Thoracic aorta (tissue), 2 donors: ENCODE data around the gene BCL11A. TPM values are rescaled to one million over a fixed set of nuclear protein-coding genes. Genes with fewer than 3 reads are reported as not detected.

ENCODE experiments used
- ATAC-seq: fragments of 150-250 bp; one replicate; pipeline ENCODE4 v1.8.0; 2017; ENCODE audit warnings: low read depth; ENCODE audit not compliant: insufficient number of reproducible peaks, low FRiP score
- DNase-seq: peaks from one replicate; pipeline ENCODE4 v3.0.0-alpha.2; 2020; ENCODE audit warnings: low spot score
- H3K27ac ChIP-seq, 2 donors: fragments of 200-600 bp; sonication (generic); 1 replicate in 1 of 2; 2 replicates in 1 of 2; pipeline ENCODE4 v1.5.1; 2016; ENCODE audit warnings: mild to moderate bottlenecking in 2 of 2, moderate library complexity in 2 of 2
- H3K27me3 ChIP-seq: fragments of 200-600 bp; sonication (generic); replicated peaks from 2 replicates; pipeline ENCODE4 v1.6.0; 2016; ENCODE audit warnings: mild to moderate bottlenecking; ENCODE audit not compliant: insufficient read depth
- H3K36me3 ChIP-seq: fragments of 200-600 bp; sonication (generic); one replicate; pipeline ENCODE4 v1.5.1; 2016
- H3K4me1 ChIP-seq, 2 donors: fragments of 200-600 bp; sonication (generic); 1 replicate in 1 of 2; 2 replicates in 1 of 2; pipeline versions ENCODE4 v1.5.1 to v1.6.0; 2016; ENCODE audit warnings: low read depth in 2 of 2, mild to moderate bottlenecking in 1 of 2; ENCODE audit not compliant: control insufficient read depth in 1 of 2
- H3K4me3 ChIP-seq: fragments of 200-600 bp; sonication (generic); 2 replicates; pipeline ENCODE4 v1.5.1; 2016; ENCODE audit warnings: mild to moderate bottlenecking
- H3K9me3 ChIP-seq: fragments of 200-600 bp; sonication (generic); 2 replicates; pipeline ENCODE4 v1.5.1; 2016
- CTCF ChIP-seq: fragments of 200-600 bp; sonication (generic); IDR thresholded peaks from one replicate; pipeline ENCODE4 v1.5.1; 2019; ENCODE audit warnings: antibody characterized with exemption
- total RNA-seq, 2 donors: library from RNA; depleted of rRNA; stranded (reverse); fragments of >200 nt; gene quantifications; one replicate each; pipeline versions ENCODE4 v1.1.0 to v1.2.3, GENCODE V29; 2016

The BCL11A gene
- total RNA-seq, 2 donors from 2014 or later = 0.41 to 0.99 TPM

DNA sequence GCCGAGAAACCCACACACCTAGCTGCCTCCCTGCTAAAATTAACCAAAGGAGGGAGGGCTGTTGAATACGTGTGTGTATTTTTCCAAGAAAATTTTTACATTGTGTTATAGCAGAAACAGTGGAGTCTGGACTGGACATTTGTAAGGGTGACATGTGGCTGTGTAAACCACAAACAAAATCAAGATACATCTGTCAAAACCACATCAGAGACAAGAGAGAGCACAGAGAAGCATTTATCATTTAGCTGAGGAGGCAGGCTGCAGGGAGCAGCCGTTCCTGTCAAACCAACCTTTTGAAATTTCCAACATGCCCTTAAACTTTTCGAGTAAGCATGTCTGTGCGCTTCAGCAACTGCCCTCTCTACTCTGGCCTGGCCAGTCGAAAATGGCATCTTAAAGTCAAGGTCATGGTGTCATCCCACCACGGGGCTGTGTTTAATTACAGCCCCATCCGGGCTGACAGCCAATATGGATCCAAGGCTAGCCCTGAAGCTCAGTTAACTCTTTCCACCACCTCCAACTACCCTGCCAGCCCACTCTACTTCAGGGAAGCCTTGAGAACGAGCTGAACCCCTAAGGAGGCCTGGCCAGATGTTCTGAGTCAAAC is 8.4 kb downstream of the BCL11A start:
- Histone ChIP-seq H3K4me1 (peaks cover 9 to 11% of the 10 kb centered on the region in 2 donors), H3K27me3 (no peaks in the 10 kb centered on the region), H3K36me3 (no peaks in the 10 kb centered on the region), H3K9me3 (no peaks in the 10 kb centered on the region), H3K27ac (no peak overlapping the region), H3K4me3 (no peak overlapping the region)
- no peak for DNase-seq
- ATAC-seq = no peak
- no peak for TF ChIP-seq CTCF

GRCh38 chr2:60544062-60544461 is 9.4 kb downstream of the BCL11A start:
- Histone ChIP-seq H3K27me3 (no peaks in the 10 kb centered on the region), H3K9me3 (no peaks in the 10 kb centered on the region), H3K27ac (no peak overlapping the region), H3K36me3 (no peaks in the 10 kb centered on the region), H3K4me1 (peaks cover 1 to 2% of the 10 kb centered on the region in 2 donors), H3K4me3 (no peak overlapping the region)
- TF ChIP-seq CTCF = no peak
- DNase-seq (no peak), ATAC-seq (no peak)

DNA sequence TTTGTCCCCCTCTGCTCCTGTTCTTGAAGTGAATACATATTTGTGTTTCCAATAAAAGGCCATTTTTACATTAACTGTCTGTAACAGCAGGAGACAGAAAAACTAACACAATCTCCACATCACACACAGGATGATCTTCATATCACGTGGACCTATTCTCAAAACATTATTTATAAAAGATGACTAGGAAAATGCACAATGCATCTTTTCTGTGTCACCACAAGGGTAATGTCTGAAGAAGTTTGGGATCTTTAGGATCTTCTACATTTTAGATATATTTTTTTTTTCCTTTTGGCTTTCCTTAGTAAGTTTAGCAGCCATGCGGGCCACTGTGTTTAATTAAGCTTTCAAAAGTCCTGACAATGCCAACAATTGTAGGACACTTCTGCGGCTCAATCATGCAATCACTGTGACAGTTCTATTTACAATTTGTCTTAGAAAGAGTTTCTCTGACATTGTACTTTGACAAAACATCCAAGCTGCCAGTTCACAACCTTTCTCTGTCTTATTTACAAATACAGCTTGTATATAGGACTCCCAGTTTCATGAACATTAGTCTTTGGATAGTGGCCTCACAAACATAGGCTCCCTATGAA is 12.3 kb downstream of the BCL11A start:
- H3K27ac ChIP-seq = no peak overlapping the region
- TF ChIP-seq CTCF = no peak
- no peaks in the 10 kb centered on the region for H3K36me3 ChIP-seq
- no peaks in the 10 kb centered on the region for H3K4me1 ChIP-seq
- no peaks in the 10 kb centered on the region for H3K27me3 ChIP-seq
- no peak overlapping the region for H3K4me3 ChIP-seq
- H3K9me3 ChIP-seq = no peaks in the 10 kb centered on the region
- DNase-seq (no peak), ATAC-seq (no peak)

DNA sequence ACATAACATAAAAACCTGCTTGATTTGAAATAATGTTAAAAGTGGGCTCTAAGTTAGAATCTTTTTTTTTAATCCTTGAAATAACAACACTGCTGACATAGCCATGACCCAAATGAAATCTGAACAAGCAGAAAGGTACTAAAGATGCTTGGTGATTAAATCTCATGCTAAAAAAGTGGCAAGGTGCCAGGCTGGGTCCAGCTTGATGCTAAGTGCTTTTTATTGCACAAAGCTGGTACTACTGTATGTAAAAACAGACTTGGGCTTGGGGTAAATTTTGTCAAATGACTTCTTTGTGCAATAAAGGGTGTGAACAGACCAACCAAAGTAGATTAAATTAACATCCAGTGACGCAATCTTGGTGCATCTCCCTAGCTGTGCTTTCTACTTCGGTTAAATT is 13.4 kb downstream of the BCL11A start:
- no peaks in the 10 kb centered on the region for H3K9me3 ChIP-seq
- no peak overlapping the region for H3K4me3 ChIP-seq
- H3K4me1 ChIP-seq = no peaks in the 10 kb centered on the region
- no peak overlapping the region for H3K27ac ChIP-seq
- H3K27me3 ChIP-seq = no peaks in the 10 kb centered on the region
- H3K36me3 ChIP-seq = no peaks in the 10 kb centered on the region
- TF ChIP-seq CTCF = no peak
- ATAC-seq (no peak), DNase-seq (no peak)

DNA sequence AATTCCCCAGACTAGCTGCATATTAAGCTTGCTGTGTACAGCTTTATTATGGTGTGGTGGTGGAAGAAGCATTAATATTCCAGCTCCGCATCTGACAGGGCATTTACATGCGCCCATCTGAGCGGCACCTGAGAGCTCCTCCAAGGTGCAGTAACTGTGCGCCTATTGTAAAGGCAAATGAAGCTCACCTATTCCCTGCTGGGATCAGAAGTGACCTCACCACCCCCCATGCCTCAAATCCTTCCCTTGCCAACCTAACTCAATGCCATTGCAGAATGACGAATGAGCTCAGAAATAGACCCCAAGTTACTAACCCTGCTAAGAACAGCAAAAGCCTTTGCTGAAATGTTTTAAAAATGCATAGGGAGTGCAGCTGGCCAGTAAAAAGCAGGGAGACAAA is 14.3 kb downstream of the BCL11A start:
- ATAC-seq (no peak), DNase-seq (no peak)
- no peaks in the 10 kb centered on the region for H3K36me3 ChIP-seq
- no peaks in the 10 kb centered on the region for H3K9me3 ChIP-seq
- no peaks in the 10 kb centered on the region for H3K27me3 ChIP-seq
- H3K27ac ChIP-seq = no peak overlapping the region
- no peak for TF ChIP-seq CTCF
- no peaks in the 10 kb centered on the region for H3K4me1 ChIP-seq
- no peak overlapping the region for H3K4me3 ChIP-seq
